Measurements from ENCODE around the gene HIGD1A. TPM values are rescaled to one million over a fixed set of nuclear protein-coding genes. Genes with fewer than 3 reads are reported as not detected.

The HIGD1A gene
- total and polyA plus RNA-seq, 10 of the 15 experiments (the other 5 are each of a cell fraction or from before 2014, with no cell fraction given), result 73.9 to 487 (median 175) TPM

DNA sequence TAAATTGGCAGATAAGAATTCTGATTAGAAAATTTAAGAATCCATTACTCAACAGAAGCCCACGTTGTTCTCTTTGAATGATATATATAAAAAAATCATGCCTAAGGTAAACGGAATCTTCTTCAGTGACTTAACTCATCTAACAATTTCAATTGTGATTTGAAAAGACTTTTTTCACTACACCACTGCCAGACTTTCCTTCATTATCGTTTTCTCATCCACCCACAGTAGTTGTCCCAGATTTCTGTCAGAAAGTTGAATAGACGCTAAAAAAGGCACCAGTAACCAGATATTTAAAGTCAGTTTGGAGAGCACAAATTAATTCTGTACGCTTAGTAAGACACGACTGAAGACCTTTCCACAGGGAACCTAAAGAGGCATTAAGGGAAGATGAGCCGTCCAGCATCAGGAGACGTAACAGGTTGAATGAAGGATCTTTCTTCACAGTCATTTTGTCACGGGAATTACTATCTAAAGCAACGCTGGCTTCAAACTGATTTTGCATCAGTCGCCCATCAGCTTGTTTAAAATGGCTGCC, 1.3 kb downstream of the HIGD1A start:
- no peaks in the 10 kb centered on the region for H4K20me1 ChIP-seq (ENCODE audit: control insufficient read depth, insufficient read depth)
- ChIA-PET CTCF (interaction anchor here (1.3 to 3.3 kb wide), 6 partner anchors 8 to 220 kb away, joined by 3 to 15 read pairs (median 6); partner anchors contain the start of gene SEC22C), RAD21 (ENCODE audit: unreplicated experiment) (no interaction called here), POLR2A (interaction anchor here (1.0 to 2.0 kb wide), 3 partner anchors 9 to 15 kb away, joined by 4 to 14 read pairs (median 9); no protein-coding TSS in a partner anchor), SMC1A (ENCODE audit: uncharacterized antibody, unreplicated experiment) (interaction anchor here (1.6 kb wide), 1 partner anchor 9 kb away, joined by 5 read pairs; no protein-coding TSS in a partner anchor)
- H3K79me2 ChIP-seq (ENCODE audit: control insufficient read depth, insufficient read depth, low read length), result peaks cover 39% of the 10 kb centered on the region
- H3K4me2 ChIP-seq (ENCODE audit: control insufficient read depth, insufficient read depth), result peak overlapping the region; percentile 84
- FAIRE-seq (no peak), DNase-seq (ENCODE audit: low read depth, low spot score) (no peak), ATAC-seq (no peak)
- no peaks in the 10 kb centered on the region for H3K27me3 ChIP-seq (replicated peaks in 1 of 2; ENCODE audit: control insufficient read depth in 2 of 2, insufficient read depth in 2 of 2, low read length in 1 of 2)
- H3K4me1 ChIP-seq (ENCODE audit: control insufficient read depth, insufficient read depth, low read length), result no peaks in the 10 kb centered on the region; the same call in 1 of the 2 replicates
- in situ Hi-C loops (cut with MboI) (no loop called here), intact Hi-C loops (cut with micrococcal nuclease; ENCODE audit: unreplicated experiment) (no loop called here)
- no peaks in the 10 kb centered on the region for H3K36me3 ChIP-seq (ENCODE audit: control insufficient read depth in 2 of 2, insufficient read depth in 2 of 2, low read length in 1 of 2)
- BruUV-seq (replicated peaks), result no TSS peak
- peak overlapping the region; percentile 87 for H3K4me3 ChIP-seq
- H3K9ac ChIP-seq (ENCODE audit: control insufficient read depth, insufficient read depth, low read length), result peak overlapping the region; percentile 74
- H3K27ac ChIP-seq (ENCODE audit: control insufficient read depth, insufficient read depth), result peak overlapping the region; percentile 66
- no peak for TF ChIP-seq RCOR1 (conservative IDR thresholded peaks at IDR 0.05; ENCODE audit: low read depth, low read length)
- TF ChIP-seq GABPA (IDR thresholded peaks at IDR 0.05; ENCODE audit: low read depth), result no peak
- no peak for TF ChIP-seq ZNF592 (IDR thresholded peaks at IDR 0.05)
- TF ChIP-seq POU2F2 (IDR thresholded peaks at IDR 0.05; ENCODE audit: borderline replicate concordance, low read depth, low read length), result no peak
- TF ChIP-seq ZSCAN29 (IDR thresholded peaks at IDR 0.05), result no peak
- TF ChIP-seq IKZF2 (IDR thresholded peaks at IDR 0.05), result no peak
- TF ChIP-seq SREBF1 (IDR thresholded peaks at IDR 0.05; ENCODE audit: low read length), result no peak
- no peak for TF ChIP-seq ATF7 (IDR thresholded peaks at IDR 0.05; ENCODE audit: low read depth)
- TF ChIP-seq BACH1 (IDR thresholded peaks at IDR 0.05; ENCODE audit: borderline replicate concordance), result no peak
- no peak for TF ChIP-seq ATF3 (IDR thresholded peaks at IDR 0.05; ENCODE audit: borderline replicate concordance, extremely low read depth, low read depth, low read length)
- no peak for TF ChIP-seq TBL1XR1 (IDR thresholded peaks at IDR 0.05; ENCODE audit: low read depth, low read length)
- TF ChIP-seq ZNF274 (IDR thresholded peaks at IDR 0.05; ENCODE audit: insufficient read depth, insufficient read length), result no peak
- no peaks in the 10 kb centered on the region for H3K9me3 ChIP-seq (replicated peaks; ENCODE audit: control insufficient read depth, insufficient read depth, low read length)
- H2AFZ ChIP-seq (ENCODE audit: control insufficient read depth, low read depth, low read length), result peak overlapping the region; percentile 20
- WGBS (ENCODE audit: insufficient coverage, insufficient replicate concordance, low lambda C conversion rate, missing lambda C conversion rate), result 38% methylated on average over 11 of the region's 11 CpGs

All from GM12878 (cell line).